Dendritic cell treated with granulocyte-macrophage colony-stimulating factor and Interleukin-4, amounts not matched to agents 40 ng/mL and 50 ng/mL, for 4 days (primary cell): ENCODE results near the gene CCL27.

ENCODE experiments used
- H3K27ac Mint-ChIP-seq: one replicate; pipeline ENCODE4 v1.8.0; 2022; ENCODE audit warnings: mild to moderate bottlenecking, mixed read lengths
- H3K27me3 Mint-ChIP-seq: one replicate; pipeline ENCODE4 v1.8.0; 2022; ENCODE audit warnings: mild to moderate bottlenecking, mixed read lengths
- H3K36me3 Mint-ChIP-seq: one replicate; pipeline ENCODE4 v1.8.0; 2022; ENCODE audit warnings: low read depth, mixed read lengths
- H3K4me1 Mint-ChIP-seq: one replicate; pipeline ENCODE4 v1.8.0; 2022; ENCODE audit warnings: low read depth, mixed read lengths
- H3K4me3 Mint-ChIP-seq: one replicate; pipeline ENCODE4 v1.8.0; 2022; ENCODE audit warnings: mild to moderate bottlenecking, moderate library complexity, mixed read lengths
- H3K9me3 Mint-ChIP-seq: one replicate; pipeline ENCODE4 v1.8.0; 2022; ENCODE audit warnings: mixed read lengths
- intact Hi-C: fragments of 100-400 bp; cut with micrococcal nuclease; formaldehyde crosslinking; loops from one replicate; pipeline ENCODE4 v1.15.0; 2022

CCL27 gene

GRCh38 chr9:34634551-34635248, 27.8 kb downstream of the CCL27 start:
- Mint-ChIP-seq H3K36me3 (peaks cover 15% of the 10 kb centered on the region), H3K4me3 (no peak overlapping the region), H3K27ac (no peak overlapping the region), H3K27me3 (peaks cover 30% of the 10 kb centered on the region), H3K4me1 (peaks cover 33% of the 10 kb centered on the region), H3K9me3 (no peaks in the 10 kb centered on the region)
- intact Hi-C loops = loop anchor here (1.0 to 2.0 kb wide), 2 partner anchors 22 to 88 kb away; partner anchors contain the start of gene RPP25L

- H3K36me3 Mint-ChIP-seq = peaks cover 15% of the 10 kb centered on the region
- no peaks in the 10 kb centered on the region for H3K9me3 Mint-ChIP-seq
- no peak overlapping the region for H3K4me3 Mint-ChIP-seq
- intact Hi-C loops = loop anchor here (1.0 to 2.0 kb wide), 2 partner anchors 22 to 87 kb away; partner anchors contain the start of gene RPP25L
- H3K4me1 Mint-ChIP-seq = peaks cover 38% of the 10 kb centered on the region
- no peak overlapping the region for H3K27ac Mint-ChIP-seq
- H3K27me3 Mint-ChIP-seq = peaks cover 37% of the 10 kb centered on the region
Measured at GRCh38 chr9:34633851-34634550, 28.5 kb downstream of the CCL27 start.

- H3K4me1 Mint-ChIP-seq = peaks cover 37% of the 10 kb centered on the region
- H3K36me3 Mint-ChIP-seq = peaks cover 15% of the 10 kb centered on the region
- no peak overlapping the region for H3K27ac Mint-ChIP-seq
- intact Hi-C loops = no loop called here
- H3K27me3 Mint-ChIP-seq = peaks cover 42% of the 10 kb centered on the region
- H3K4me3 Mint-ChIP-seq = no peak overlapping the region
- H3K9me3 Mint-ChIP-seq = no peaks in the 10 kb centered on the region
Measured at GRCh38 chr9:34633166-34633565, 29.3 kb downstream of the CCL27 start.

GRCh38 chr9:34630402-34631154, 31.9 kb downstream of the CCL27 start:
- Mint-ChIP-seq H3K4me1 (peaks cover 23% of the 10 kb centered on the region), H3K4me3 (no peak overlapping the region), H3K36me3 (peaks cover 11% of the 10 kb centered on the region), H3K27ac (no peak overlapping the region), H3K9me3 (no peaks in the 10 kb centered on the region), H3K27me3 (peaks cover 68% of the 10 kb centered on the region)
- intact Hi-C loops = no loop called here

DNA sequence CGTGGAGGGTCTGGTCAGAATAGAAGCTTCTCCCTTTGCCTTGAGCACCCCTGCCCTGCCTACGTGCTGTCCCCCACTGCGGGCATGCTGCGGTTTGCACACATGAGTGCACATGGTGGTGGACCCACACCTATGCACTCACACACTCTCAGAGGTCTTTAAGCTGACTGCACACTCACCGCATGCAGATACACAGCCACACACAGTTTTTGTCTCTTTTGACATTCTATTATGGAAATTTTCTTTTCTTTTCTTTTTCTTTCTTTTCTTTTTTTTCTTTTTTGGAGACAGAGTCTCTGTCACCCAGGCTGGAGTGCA, 33.0 kb downstream of the CCL27 start:
- peaks cover 79% of the 10 kb centered on the region for H3K27me3 Mint-ChIP-seq
- no peaks in the 10 kb centered on the region for H3K36me3 Mint-ChIP-seq
- H3K27ac Mint-ChIP-seq = no peak overlapping the region
- intact Hi-C loops = no loop called here
- peaks cover 15% of the 10 kb centered on the region for H3K4me1 Mint-ChIP-seq
- H3K9me3 Mint-ChIP-seq = no peaks in the 10 kb centered on the region
- peak overlapping the region; percentile 65 for H3K4me3 Mint-ChIP-seq

DNA sequence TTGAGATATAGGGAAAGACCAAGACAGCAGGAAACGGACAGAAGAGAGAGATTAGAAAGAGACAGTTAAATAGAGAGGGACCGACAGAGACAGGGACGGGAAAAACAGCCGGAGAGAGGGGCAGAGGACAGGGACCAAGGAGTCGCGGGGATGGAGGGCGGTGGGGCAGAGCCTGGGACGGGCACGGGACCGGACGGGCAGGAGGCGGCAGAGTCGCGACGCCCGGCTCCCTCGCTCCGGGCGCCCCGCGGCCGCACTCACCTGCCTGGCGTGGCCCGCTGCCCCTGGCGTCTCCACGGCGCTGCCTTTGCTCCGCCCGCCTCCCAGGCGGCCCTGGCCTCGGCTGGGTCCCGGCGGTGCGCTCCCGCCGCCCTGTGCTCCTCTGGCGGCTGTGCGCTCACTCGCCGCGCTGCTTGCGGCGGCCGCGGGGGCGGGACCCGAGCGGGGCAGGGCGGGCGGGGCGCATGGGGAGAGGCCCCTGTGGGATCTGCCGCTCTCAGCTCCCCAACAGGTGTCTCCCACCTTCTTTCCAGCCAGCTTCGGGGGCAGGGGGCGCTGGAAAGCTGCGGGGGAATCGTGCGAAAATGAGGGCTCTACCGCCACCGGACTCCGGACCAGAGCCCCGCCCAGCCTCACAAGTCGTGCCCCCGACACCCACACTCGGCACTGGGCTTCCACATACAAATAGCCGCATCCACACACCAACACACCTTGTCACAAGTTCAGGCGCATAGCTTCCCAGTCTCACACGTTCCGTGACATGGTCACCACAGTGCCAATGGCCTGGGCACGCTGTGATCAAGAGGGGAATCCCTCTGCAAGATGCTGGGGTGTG, 33.6 kb downstream of the CCL27 start, which contains the start of gene ARID3C:
ARID3C (minus strand) TSS at position 411 of the 835 bp plus-strand sequence. CDS start 1,052 bp downstream, outside the sequence.
- peak within 1 kb of the TSS; percentile 65 for H3K4me3 Mint-ChIP-seq
- H3K9me3 Mint-ChIP-seq = no peaks in the 10 kb centered on the region
- peaks cover 85% of the 10 kb centered on the region for H3K27me3 Mint-ChIP-seq
- no peak within 1 kb of the TSS for H3K27ac Mint-ChIP-seq
- intact Hi-C loops = no loop called here
- H3K36me3 Mint-ChIP-seq = no peaks in the 10 kb centered on the region
- H3K4me1 Mint-ChIP-seq = peaks cover 17% of the 10 kb centered on the region

DNA sequence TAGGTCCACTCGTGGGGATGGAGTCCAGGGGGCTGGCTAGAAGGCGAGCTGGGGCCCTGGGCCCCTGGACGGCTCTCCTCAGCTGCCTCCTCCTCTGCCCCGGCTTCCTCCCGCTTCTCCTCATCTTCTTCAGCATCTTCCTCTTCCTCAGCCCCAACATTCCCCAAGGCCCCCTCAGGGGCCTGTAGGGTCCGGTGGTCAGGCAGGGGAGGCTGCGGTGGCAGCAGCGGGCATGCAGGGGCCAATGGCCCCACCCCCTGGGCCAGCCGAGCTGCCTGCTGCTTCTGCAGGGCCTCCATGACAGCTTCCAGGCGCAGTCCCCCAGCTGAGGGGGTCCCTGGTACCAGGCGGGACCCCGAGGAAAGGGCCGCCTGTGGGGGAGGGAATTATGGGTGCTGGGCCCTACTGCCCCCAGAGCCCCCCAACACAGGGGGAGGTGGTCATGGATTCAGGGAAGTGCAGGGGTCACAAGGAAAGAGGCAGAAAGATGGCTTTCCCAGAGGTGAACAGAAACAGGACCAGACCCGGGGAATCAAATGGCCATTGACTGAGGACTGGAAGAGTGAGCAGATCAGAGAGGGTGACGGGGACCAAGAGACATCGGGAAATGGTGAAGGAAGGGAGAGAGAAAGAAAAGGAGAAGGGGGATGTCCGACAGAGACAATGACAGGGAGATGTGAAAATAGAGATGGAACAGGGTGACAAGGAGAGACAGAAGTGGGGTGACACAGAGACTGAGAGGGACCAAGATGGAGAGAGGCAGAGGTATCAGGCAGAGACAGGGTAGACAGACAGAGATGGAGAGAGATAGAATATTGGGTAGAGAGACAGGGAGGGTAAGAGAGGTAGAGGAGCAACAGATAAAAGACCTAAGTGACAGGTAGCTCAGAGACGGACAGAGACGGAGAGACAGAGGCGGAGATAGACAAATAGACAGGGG, 34.5 kb downstream of the CCL27 start:
- Mint-ChIP-seq H3K9me3 (no peaks in the 10 kb centered on the region), H3K36me3 (no peaks in the 10 kb centered on the region), H3K4me3 (peak overlapping the region; percentile 63), H3K27ac (no peak overlapping the region), H3K27me3 (peaks cover 94% of the 10 kb centered on the region), H3K4me1 (peaks cover 23% of the 10 kb centered on the region)
- intact Hi-C loops = no loop called here

DNA sequence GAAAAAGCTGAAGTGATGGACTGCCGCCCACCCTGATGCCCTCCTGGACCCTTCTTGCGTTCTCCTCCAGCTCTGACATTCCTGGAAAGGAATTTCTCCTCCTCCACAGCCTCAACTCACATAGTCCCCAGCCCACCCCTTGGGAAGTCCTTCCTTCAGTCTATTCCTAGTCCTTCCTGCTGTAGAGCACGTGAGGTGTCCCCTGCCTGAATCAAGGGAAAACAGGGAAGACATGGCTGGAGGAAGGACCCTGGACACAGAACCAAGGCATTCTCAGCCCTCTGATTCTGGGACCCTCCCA, 37.3 kb downstream of the CCL27 start:
- H3K27ac Mint-ChIP-seq = no peak overlapping the region
- intact Hi-C loops = no loop called here
- H3K4me3 Mint-ChIP-seq = no peak overlapping the region

DNA sequence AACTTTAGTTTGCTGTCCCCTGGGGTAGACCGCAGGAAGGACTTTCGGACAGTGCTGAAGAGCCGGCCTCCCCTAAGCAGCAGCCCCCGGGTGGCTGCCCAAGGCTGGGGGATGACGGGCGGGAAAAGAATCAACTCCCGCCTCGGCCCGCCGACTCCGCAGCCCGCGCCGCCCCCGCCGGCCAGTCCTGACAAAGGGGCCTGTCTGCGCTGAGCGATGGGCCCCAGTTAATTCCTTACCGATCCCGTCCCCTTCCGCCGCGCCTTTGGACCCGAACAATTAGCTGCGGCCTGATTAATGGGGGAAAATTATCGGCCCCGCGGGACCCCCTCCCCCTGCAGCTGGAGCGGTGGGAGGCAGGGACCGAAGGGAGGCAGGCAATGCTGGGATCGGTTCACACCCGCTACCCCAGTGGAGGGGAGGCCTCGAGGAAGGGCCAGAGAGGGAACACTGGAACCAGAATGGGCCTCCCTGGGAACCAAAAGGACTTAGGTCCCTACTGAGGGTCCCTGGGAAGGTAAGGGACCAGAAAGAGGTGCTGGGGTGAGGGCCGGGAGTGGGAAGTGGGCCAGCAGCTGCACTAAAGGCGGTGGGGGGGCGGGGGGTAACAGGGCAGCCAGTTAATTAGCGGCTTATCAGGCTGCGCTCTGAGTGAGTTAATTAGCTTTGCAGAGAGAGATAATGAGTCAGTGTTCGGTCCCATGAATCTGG, 37.8 kb downstream of the CCL27 start:
- Mint-ChIP-seq H3K4me1 (peaks cover 37% of the 10 kb centered on the region), H3K27ac (no peak overlapping the region), H3K9me3 (no peaks in the 10 kb centered on the region), H3K36me3 (peaks cover 6% of the 10 kb centered on the region), H3K4me3 (no peak overlapping the region), H3K27me3 (peaks cover 85% of the 10 kb centered on the region)
- intact Hi-C loops = no loop called here

More for the DNA sequence above, 37.3 kb downstream of the CCL27 start:
- H3K4me1 Mint-ChIP-seq = peaks cover 32% of the 10 kb centered on the region
- H3K27me3 Mint-ChIP-seq = peaks cover 90% of the 10 kb centered on the region
- H3K9me3 Mint-ChIP-seq = no peaks in the 10 kb centered on the region
- H3K36me3 Mint-ChIP-seq = peaks cover 4% of the 10 kb centered on the region

- Mint-ChIP-seq H3K27me3 (peaks cover 78% of the 10 kb centered on the region), H3K4me1 (peaks cover 37% of the 10 kb centered on the region), H3K36me3 (peaks cover 8% of the 10 kb centered on the region), H3K27ac (no peak overlapping the region), H3K9me3 (no peaks in the 10 kb centered on the region), H3K4me3 (no peak overlapping the region)
- intact Hi-C loops = no loop called here
Measured at GRCh38 chr9:34623374-34624235, 38.9 kb downstream of the CCL27 start.

GRCh38 chr9:34620061-34620994, 42.1 kb downstream of the CCL27 start, which contains the start of gene DCTN3:
DCTN3 (minus strand) TSS chr9:34620495; CDS start chr9:34620464, 31 bp downstream.
- H3K4me3 Mint-ChIP-seq = peak within 1 kb of the TSS; percentile 95
- no peaks in the 10 kb centered on the region for H3K9me3 Mint-ChIP-seq
- peaks cover 45% of the 10 kb centered on the region for H3K27me3 Mint-ChIP-seq
- intact Hi-C loops = no loop called here
- peaks cover 40% of the 10 kb centered on the region for H3K36me3 Mint-ChIP-seq
- H3K27ac Mint-ChIP-seq = peak within 1 kb of the TSS; percentile 89
- peaks cover 29% of the 10 kb centered on the region for H3K4me1 Mint-ChIP-seq
